GM12878 (cell line): ENCODE results near the gene HCFC1. TPM values are rescaled to one million over a fixed set of nuclear protein-coding genes. Genes with fewer than 3 reads are reported as not detected.

Source experiments
- ATAC-seq: fragments of 200-7000 bp; cut with Tn5 transposase; 3 replicates; pipeline ENCODE4 v1.9.1; 2020; ENCODE audit warnings: mild to moderate bottlenecking, moderate library complexity
- BruUV-seq: library from RNA; stranded (reverse); fragments of 400-500 nt; replicated peaks from 2 replicates; lab custom pipeline; 2021; lab: Mats Ljungman, UMichigan
- CTCF ChIA-PET: fragments of 300-600 bp; sonication (Branson Sonifier 250); formaldehyde crosslinking; extraction: SDS; loops from one replicate; lab custom pipeline; 2021; ENCODE audit warnings: inconsistent platforms; lab: Yijun Ruan, JAX
- POLR2A ChIA-PET: fragments of 350-600 bp; formaldehyde crosslinking; extraction: SDS; loops from one replicate; lab custom pipeline; 2021; ENCODE audit warnings: inconsistent platforms; lab: Charles Lee
- RAD21 ChIA-PET: fragments of 300-600 bp; sonication (Branson Sonifier 250); formaldehyde crosslinking; loops from one replicate; lab custom pipeline; 2023; ENCODE audit warnings: antibody characterized with exemption; ENCODE audit not compliant: unreplicated experiment; lab: Charles Lee
- SMC1A ChIA-PET: fragments of 300-600 bp; sonication (Branson Sonifier 250); formaldehyde crosslinking; loops from one replicate; lab custom pipeline; 2023; ENCODE audit not compliant: unreplicated experiment, uncharacterized antibody; lab: Charles Lee
- DNase-seq: peaks from one replicate; pipeline ENCODE4 v3.0.0-alpha.2; 2011; ENCODE audit warnings: low read depth, low spot score
- FAIRE-seq: peaks from 3 replicates; lab custom pipeline; 2011; peaks lifted over from hg19 to GRCh38; lab: Jason Lieb, UNC
- H2AFZ ChIP-seq: 2 replicates; pipeline ENCODE4 v1.6.0; 2011; ENCODE audit warnings: low read depth, low read length, control low read depth; ENCODE audit not compliant: control insufficient read depth
- H3K27ac ChIP-seq: 2 replicates; pipeline ENCODE4 v1.5.1; 2011; ENCODE audit warnings: control low read depth; ENCODE audit not compliant: control insufficient read depth, insufficient read depth
- H3K27me3 ChIP-seq, 2 experiments: replicated peaks in 1 of 2; 2 replicates each; pipeline versions ENCODE4 v1.6.0 to v1.6.1; 2011; ENCODE audit warnings: low read length in 1 of 2; ENCODE audit not compliant: control insufficient read depth in 2 of 2, insufficient read depth in 2 of 2
- H3K36me3 ChIP-seq, 2 experiments: 2 replicates each; pipeline ENCODE4 v1.5.1; 2011; ENCODE audit warnings: low read length in 1 of 2; ENCODE audit not compliant: control insufficient read depth in 2 of 2, insufficient read depth in 2 of 2
- H3K4me1 ChIP-seq: 2 replicates; pipeline ENCODE4 v1.6.1; 2011; ENCODE audit warnings: mild to moderate bottlenecking, low read length, moderate library complexity, mixed read lengths; ENCODE audit not compliant: control insufficient read depth, insufficient read depth
- H3K4me2 ChIP-seq: 2 replicates; pipeline ENCODE4 v1.6.0; 2011; ENCODE audit warnings: control low read depth; ENCODE audit not compliant: control insufficient read depth, insufficient read depth
- H3K4me3 ChIP-seq: fragments of 200-600 bp; sonication (generic); 2 replicates; pipeline ENCODE4 v1.5.1; 2016
- H3K79me2 ChIP-seq: 2 replicates; pipeline ENCODE4 v1.6.0; 2011; ENCODE audit warnings: low read length; ENCODE audit not compliant: control insufficient read depth, insufficient read depth
- H3K9ac ChIP-seq: 2 replicates; pipeline ENCODE4 v1.8.0; 2011; ENCODE audit warnings: low read length, control low read depth, mixed read lengths; ENCODE audit not compliant: control insufficient read depth, insufficient read depth
- H3K9me3 ChIP-seq: replicated peaks from 3 replicates; pipeline ENCODE4 v1.5.1; 2011; ENCODE audit warnings: mild to moderate bottlenecking, low read length; ENCODE audit not compliant: control insufficient read depth, insufficient read depth
- H4K20me1 ChIP-seq: 2 replicates; pipeline ENCODE4 v1.6.0; 2011; ENCODE audit not compliant: control insufficient read depth, insufficient read depth
- ATF2 ChIP-seq: IDR thresholded peaks from 2 replicates; pipeline ENCODE4 v1.6.1; 2012; ENCODE audit warnings: low read length, inconsistent platforms
- BACH1 ChIP-seq: fragments of 450-650 bp; IDR thresholded peaks from 2 replicates; pipeline ENCODE4 v1.6.1; 2017; ENCODE audit warnings: mild to moderate bottlenecking, borderline replicate concordance
- DPF2 ChIP-seq: fragments of 450-650 bp; IDR thresholded peaks from 2 replicates; pipeline ENCODE4 v1.6.1; 2017; ENCODE audit warnings: mild to moderate bottlenecking
- HSF1 ChIP-seq: fragments of 150-350 bp; IDR thresholded peaks from 2 replicates; pipeline ENCODE4 v1.6.1; 2014; ENCODE audit warnings: mild to moderate bottlenecking, low read depth, low read length
- PAX5 ChIP-seq: IDR thresholded peaks from 2 replicates; pipeline ENCODE4 v1.6.1; 2011; ENCODE audit warnings: low read depth, low read length, borderline replicate concordance
- PAX8 ChIP-seq: fragments of 450-650 bp; IDR thresholded peaks from 2 replicates; pipeline ENCODE4 v1.6.1; 2017; ENCODE audit warnings: mild to moderate bottlenecking, moderate library complexity
- PBX3 ChIP-seq: IDR thresholded peaks from 2 replicates; pipeline ENCODE4 v1.6.1; 2011; ENCODE audit warnings: mild to moderate bottlenecking, low read depth, low read length, moderate library complexity; ENCODE audit not compliant: insufficient replicate concordance
- POLR2A ChIP-seq: IDR thresholded peaks from 2 replicates; pipeline ENCODE4 v1.6.1; 2011; ENCODE audit warnings: low read depth, mild to moderate bottlenecking, low read length
- RBBP5 ChIP-seq: fragments of 200-600 bp; sonication (generic); conservative IDR thresholded peaks from 2 replicates; pipeline ENCODE4 v1.6.1; 2016
- RELA ChIP-seq: fragments of 450-650 bp; IDR thresholded peaks from 2 replicates; pipeline ENCODE4 v1.8.0; 2014; ENCODE audit warnings: borderline replicate concordance; ENCODE audit not compliant: partially characterized antibody
- SPI1 ChIP-seq: IDR thresholded peaks from 2 replicates; pipeline ENCODE4 v1.6.1; 2011; ENCODE audit warnings: low read depth, mild to moderate bottlenecking, low read length, moderate library complexity, borderline replicate concordance; ENCODE audit not compliant: insufficient read depth
- ZNF687 ChIP-seq: fragments of 450-650 bp; IDR thresholded peaks from 2 replicates; pipeline ENCODE4 v1.6.1; 2017; ENCODE audit warnings: mild to moderate bottlenecking, moderate library complexity
- WGBS: methylation state at CpG from one replicate; pipeline ENCODE4 v1.1.6; 2016; ENCODE audit warnings: low lambda C conversion rate; ENCODE audit not compliant: insufficient replicate concordance, insufficient coverage; ENCODE audit errors: missing lambda C conversion rate; 5-methylcytosine and 5-hydroxymethylcytosine counted together
- in situ Hi-C: fragments of 300-500 bp; cut with MboI; formaldehyde crosslinking; loops from 9 replicates; pipeline ENCODE4 v1.14.3; 2018; ENCODE audit warnings: mixed read lengths
- intact Hi-C: fragments of 100-400 bp; cut with micrococcal nuclease; formaldehyde crosslinking; loops from one replicate; pipeline ENCODE4 v1.14.2; 2022; ENCODE audit not compliant: unreplicated experiment
- polyA plus RNA-seq, 11 experiments: library from polyadenylated mRNA; depleted of rRNA in 4 of 11; unstranded in 6 of 11; stranded (reverse) in 5 of 11; fragments of >200 nt; fragmentation: Nextera tagmentation in 4 of 11; fragmentation: Illumina TruSeq in 1 of 11; extraction: Ambion mirVana in 4 of 11; extraction: Trizol in 1 of 11; gene quantifications; 1 replicate in 1 of 11; 2 replicates in 10 of 11; pipeline versions ENCODE4 v1.2.1 to v1.2.3, GENCODE V29; 2011 to 2016; ENCODE audit warnings: inconsistent platforms in 2 of 11, missing spikeins in 2 of 11, low read depth in 1 of 11
- total RNA-seq, 4 experiments: library from RNA; depleted of rRNA in 3 of 4; stranded (reverse); fragments of >200 nt in 3 of 4; fragmentation: Illumina TruSeq in 1 of 4; extraction: Trizol in 1 of 4; gene quantifications; 2 replicates each; pipeline versions ENCODE4 v1.2.1 to v1.2.3, GENCODE V29; 2013 to 2021

The HCFC1 gene
- total and polyA plus RNA-seq, 10 of the 15 experiments (the other 5 are each of a cell fraction or from before 2014, with no cell fraction given) = 3.9 to 92.7 (median 23.5) TPM

GRCh38 chrX:154002215-154002719, 30.6 kb upstream of the HCFC1 start:
- Histone ChIP-seq H3K4me3 (no peak overlapping the region), H3K4me2 (peak overlapping the region; percentile 49), H3K27ac (peak overlapping the region; percentile 72), H4K20me1 (no peaks in the 10 kb centered on the region), H3K9me3 (no peaks in the 10 kb centered on the region), H3K27me3 (no peaks in the 10 kb centered on the region), H2AFZ (peak overlapping the region; percentile 48), H3K79me2 (no peaks in the 10 kb centered on the region), H3K9ac (peak overlapping the region; percentile 50), H3K4me1 (peaks cover 15% of the 10 kb centered on the region), H3K36me3 (no peaks in the 10 kb centered on the region)
- 22% methylated on average over 16 of the region's 17 CpGs for WGBS
- peak; percentile 71 for FAIRE-seq
- RAD21 ChIA-PET = interaction anchor here (0.6 to 2.2 kb wide), 6 partner anchors 8 to 55 kb away, joined by 3 to 11 read pairs (median 3); no protein-coding TSS in a partner anchor
- intact Hi-C loops = no loop called here
- ATAC-seq = peak; percentile 84
- in situ Hi-C loops = no loop called here
- SMC1A ChIA-PET = interaction anchor here (0.6 to 4.0 kb wide), 4 partner anchors 16 to 75 kb away, joined by 3 to 27 read pairs (median 7); no protein-coding TSS in a partner anchor
- DNase-seq = no peak
- POLR2A ChIA-PET = interaction anchor here (0.6 to 1.4 kb wide), 6 partner anchors 12 to 30 kb away, joined by 3 to 4 read pairs (median 3); partner anchors contain the start of gene TMEM187
- CTCF ChIA-PET = interaction anchor here (0.7 to 3.1 kb wide), 5 partner anchors 12 to 55 kb away, joined by 3 to 12 read pairs (median 3); no protein-coding TSS in a partner anchor
- BruUV-seq = no TSS peak
- no peak for TF ChIP-seq SPI1
- TF ChIP-seq RBBP5 = no peak
- peak; percentile 38; the same call in 1 of the 2 replicates for TF ChIP-seq POLR2A
- TF ChIP-seq DPF2 = no peak
- no peak for TF ChIP-seq ATF2
- TF ChIP-seq RELA = peak; percentile 35
- TF ChIP-seq HSF1 = no peak
- TF ChIP-seq PAX8 = no peak
- no peak for TF ChIP-seq PAX5
- TF ChIP-seq PBX3 = no peak
- TF ChIP-seq ZNF687 = peak; percentile 87
- peak; percentile 88; the same call in 1 of the 2 replicates for TF ChIP-seq BACH1
